GM23338 (cell line): ENCODE results near the gene PPP1R9A. TPM values are rescaled to one million over a fixed set of nuclear protein-coding genes. Genes with fewer than 3 reads are reported as not detected.

Source experiments
- ATAC-seq: fragments of 200-7000 bp; cut with Tn5 transposase; 3 replicates; pipeline ENCODE4 v1.9.1; 2020
- DNase-seq: peaks from one replicate; pipeline ENCODE4 v3.0.0-alpha.2; 2015; ENCODE audit warnings: low spot score
- H2AFZ ChIP-seq: fragments of 200-600 bp; sonication (generic); 2 replicates; pipeline ENCODE4 v1.8.0; 2016; ENCODE audit warnings: antibody characterized with exemption, mild to moderate bottlenecking, moderate library complexity
- H3F3A ChIP-seq: fragments of 200-600 bp; sonication (generic); replicated peaks from 2 replicates; pipeline ENCODE4 v1.8.0; 2017; ENCODE audit warnings: antibody characterized with exemption, mixed run types, low read depth
- H3K27ac ChIP-seq: fragments of 200-600 bp; sonication (generic); 2 replicates; pipeline ENCODE4 v1.6.1; 2016; ENCODE audit warnings: low read depth
- H3K27me3 ChIP-seq: fragments of 200-600 bp; sonication (generic); 2 replicates; pipeline ENCODE4 v1.8.0; 2016; ENCODE audit warnings: mild to moderate bottlenecking, mixed run types, moderate library complexity; ENCODE audit not compliant: insufficient read depth
- H3K36me3 ChIP-seq: fragments of 200-600 bp; sonication (generic); 2 replicates; pipeline ENCODE4 v1.8.0; 2016; ENCODE audit warnings: mild to moderate bottlenecking; ENCODE audit not compliant: insufficient read depth
- H3K4me1 ChIP-seq: fragments of 200-600 bp; sonication (generic); 2 replicates; pipeline ENCODE4 v1.8.0; 2016; ENCODE audit warnings: mild to moderate bottlenecking, moderate library complexity; ENCODE audit not compliant: insufficient read depth
- H3K4me2 ChIP-seq: fragments of 200-600 bp; sonication (generic); 2 replicates; pipeline ENCODE4 v1.7.1; 2017; ENCODE audit warnings: mixed run types
- H3K4me3 ChIP-seq: fragments of 200-600 bp; sonication (generic); 2 replicates; pipeline ENCODE4 v1.6.1; 2016; ENCODE audit warnings: mixed run types
- H3K79me2 ChIP-seq: fragments of 200-600 bp; sonication (generic); replicated peaks from 2 replicates; pipeline ENCODE4 v1.8.0; 2017; ENCODE audit warnings: mild to moderate bottlenecking; ENCODE audit not compliant: insufficient read depth
- H3K9me2 ChIP-seq: fragments of 200-600 bp; sonication (generic); 2 replicates; pipeline ENCODE4 v1.8.0; 2017; ENCODE audit not compliant: insufficient read depth
- H4K20me1 ChIP-seq: fragments of 200-600 bp; sonication (generic); replicated peaks from 2 replicates; pipeline ENCODE4 v1.8.0; 2017; ENCODE audit warnings: mild to moderate bottlenecking; ENCODE audit not compliant: insufficient read depth
- H3K27ac Mint-ChIP-seq: 2 replicates; pipeline ENCODE4 v1.8.0; 2020; ENCODE audit warnings: inconsistent platforms, mild to moderate bottlenecking, moderate library complexity, mixed read lengths
- H3K27me3 Mint-ChIP-seq: 3 replicates; pipeline ENCODE4 v1.8.0; 2022; ENCODE audit warnings: low read depth, mild to moderate bottlenecking, moderate library complexity, mixed read lengths, inconsistent platforms; ENCODE audit not compliant: insufficient read depth, poor library complexity
- H3K36me3 Mint-ChIP-seq: 3 replicates; pipeline ENCODE4 v1.8.0; 2021; ENCODE audit warnings: low read depth, mild to moderate bottlenecking, inconsistent platforms, moderate library complexity, mixed read lengths
- H3K4me1 Mint-ChIP-seq: 3 replicates; pipeline ENCODE4 v1.8.0; 2020; ENCODE audit warnings: mild to moderate bottlenecking, inconsistent platforms, mixed read lengths
- H3K4me3 Mint-ChIP-seq: 3 replicates; pipeline ENCODE4 v1.8.0; 2021; ENCODE audit warnings: moderate library complexity, mild to moderate bottlenecking, inconsistent platforms, mixed read lengths
- H3K9me3 Mint-ChIP-seq: 3 replicates; pipeline ENCODE4 v1.8.0; 2020; ENCODE audit warnings: moderate library complexity, mild to moderate bottlenecking, inconsistent platforms, mixed read lengths
- CREB1 ChIP-seq: fragments of 250-450 bp; sonication (Bioruptor Pico); IDR thresholded peaks from 2 replicates; pipeline ENCODE4 v1.5.0; 2020; ENCODE audit warnings: low read depth, mild to moderate bottlenecking, moderate library complexity
- ETS1 ChIP-seq: IDR thresholded peaks from 2 replicates; pipeline ENCODE4 v1.6.1; 2016; ENCODE audit warnings: antibody characterized with exemption
- EZH2 ChIP-seq: fragments of 200-600 bp; sonication (generic); IDR thresholded peaks from one replicate; pipeline ENCODE4 v1.8.0; 2017; ENCODE audit warnings: antibody characterized with exemption, mild to moderate bottlenecking, low read depth; ENCODE audit not compliant: unreplicated experiment
- EZH2phosphoT487 ChIP-seq: fragments of 200-600 bp; sonication (generic); IDR thresholded peaks from one replicate; pipeline ENCODE4 v1.8.1; 2018; ENCODE audit warnings: antibody characterized with exemption; ENCODE audit not compliant: unreplicated experiment
- JUNB ChIP-seq: IDR thresholded peaks from one replicate; pipeline ENCODE4 v1.6.1; 2016; ENCODE audit warnings: antibody characterized with exemption; ENCODE audit not compliant: unreplicated experiment
- NANOG ChIP-seq: IDR thresholded peaks from 2 replicates; pipeline ENCODE4 v1.6.1; 2016; ENCODE audit warnings: antibody characterized with exemption, borderline replicate concordance
- POLR2AphosphoS5 ChIP-seq: IDR thresholded peaks from 2 replicates; pipeline ENCODE4 v1.6.1; 2016; ENCODE audit warnings: antibody characterized with exemption, low read depth
- ZNF114 ChIP-seq: fragments of 250-450 bp; sonication (Bioruptor Pico); IDR thresholded peaks from 2 replicates; pipeline ENCODE4 v1.5.0; 2020; ENCODE audit warnings: mild to moderate bottlenecking, moderate library complexity
- ZNF462 ChIP-seq: fragments of 250-450 bp; sonication (Bioruptor Pico); IDR thresholded peaks from 2 replicates; pipeline ENCODE4 v1.5.0; 2020; ENCODE audit warnings: mild to moderate bottlenecking, moderate library complexity
- polyA plus RNA-seq: library from polyadenylated mRNA; unstranded; fragments of >200 nt; fragmentation: Nextera tagmentation; extraction: Ambion mirVana; gene quantifications from 2 replicates; pipeline ENCODE4 v1.2.1, GENCODE V29; 2016
- total RNA-seq: library from RNA; depleted of rRNA; stranded (reverse); fragments of >200 nt; shearing (Covaris generic); gene quantifications from 2 replicates; pipeline ENCODE4 v1.2.3, GENCODE V29; 2014
- TF ChIP-seq, protein P1 (sequence below), 2 experiments: fragments of 200-600 bp in 1 of 2; sonication (generic) in 1 of 2; conservative IDR thresholded peaks; 2 replicates each; pipeline versions ENCODE4 v1.5.1 to v1.6.1; 2016 to 2017; ENCODE audit warnings: antibody characterized with exemption in 2 of 2, low read depth in 2 of 2, mild to moderate bottlenecking in 2 of 2, moderate library complexity in 1 of 2

Gene PPP1R9A
- total and polyA plus RNA-seq, 2 experiments from 2014 or later = 10.6 to 31.8 TPM

DNA sequence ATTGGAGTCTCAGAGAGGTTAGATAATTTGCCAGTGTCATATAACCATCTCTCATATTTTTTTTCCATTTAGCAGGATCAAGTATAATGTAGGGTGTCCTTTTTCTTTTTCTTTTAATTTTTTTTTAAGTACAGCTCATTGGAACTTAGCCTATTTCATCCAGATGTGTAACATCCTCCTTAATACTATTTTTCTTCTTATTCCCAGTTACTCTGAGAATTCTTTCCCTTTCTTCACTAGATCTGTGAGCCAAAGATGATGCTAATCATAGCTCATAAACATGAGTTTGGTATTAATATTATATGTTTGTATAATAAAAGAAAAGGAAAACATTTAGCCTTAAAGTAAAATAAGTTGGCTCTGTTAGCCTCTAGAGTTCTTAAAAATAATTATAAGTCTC, 32.8 kb downstream of the PPP1R9A start (continued):
- TF ChIP-seq EZH2phosphoT487 (no peak), EZH2 (no peak), CREB1 (CRISPR knock-in tag) (no peak)

- Histone ChIP-seq H3K9me2 (no peaks in the 10 kb centered on the region), H3K4me2 (no peak overlapping the region), H2AFZ (no peak overlapping the region), H4K20me1 (no peaks in the 10 kb centered on the region), H3K36me3 (no peaks in the 10 kb centered on the region), H3K4me1 (peaks cover 34% of the 10 kb centered on the region), H3K4me3 (no peak overlapping the region), H3K79me2 (peaks cover 49% of the 10 kb centered on the region), H3F3A (no peaks in the 10 kb centered on the region), H3K27ac (peak overlapping the region; percentile 56; the same call in 1 of the 2 replicates), H3K27me3 (no peaks in the 10 kb centered on the region)
- ATAC-seq (no peak), DNase-seq (no peak)
- Mint-ChIP-seq H3K27me3 (peaks cover 2% of the 10 kb centered on the region), H3K27ac (no peak overlapping the region; the same call in 1 of the 2 replicates), H3K4me3 (no peak overlapping the region), H3K9me3 (no peaks in the 10 kb centered on the region), H3K4me1 (peaks cover 39% of the 10 kb centered on the region), H3K36me3 (no peaks in the 10 kb centered on the region)
- TF ChIP-seq NANOG = no peak
Observed at GRCh38 chr7:94941844-94942632, 34.6 kb downstream of the PPP1R9A start.

DNA sequence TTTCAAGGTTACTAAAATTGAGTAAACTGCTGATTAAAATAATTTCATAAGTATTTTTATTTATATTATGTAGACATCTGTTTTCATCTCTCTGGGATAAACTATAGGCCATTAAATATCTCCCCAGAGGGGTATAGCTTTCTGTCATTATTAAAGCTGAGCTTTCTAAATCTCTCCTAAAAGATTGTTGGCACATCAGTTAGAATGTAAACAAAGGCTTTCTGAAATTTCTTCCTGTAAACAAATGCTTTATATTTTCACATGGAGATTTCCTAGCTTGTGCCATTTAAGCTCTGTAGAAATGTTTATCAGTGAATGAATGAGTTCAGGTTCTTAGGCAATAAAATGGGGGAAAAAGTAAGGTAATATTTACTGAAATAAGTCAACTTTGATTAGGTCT, 35.7 kb downstream of the PPP1R9A start:
- peaks cover 34% of the 10 kb centered on the region for H3K4me1 ChIP-seq
- H2AFZ ChIP-seq = no peak overlapping the region
- H3K27me3 Mint-ChIP-seq = peaks cover 2% of the 10 kb centered on the region
- no peak for DNase-seq
- H3K27ac ChIP-seq = no peak overlapping the region; the same call in 1 of the 2 replicates
- H3K27me3 ChIP-seq = no peaks in the 10 kb centered on the region
- H3K4me2 ChIP-seq = peak overlapping the region; percentile 66
- no peak for ATAC-seq
- peaks cover 41% of the 10 kb centered on the region for H3K79me2 ChIP-seq
- no peaks in the 10 kb centered on the region for H4K20me1 ChIP-seq
- H3K9me2 ChIP-seq = no peaks in the 10 kb centered on the region
- H3K4me3 ChIP-seq = 0 out of 2 replicates have a peak overlapping the region, but pooled peaks have one; percentile 6
- H3K27ac Mint-ChIP-seq = peak overlapping the region; percentile 75
- H3K4me1 Mint-ChIP-seq = peaks cover 35% of the 10 kb centered on the region
- H3K9me3 Mint-ChIP-seq = no peaks in the 10 kb centered on the region
- H3F3A ChIP-seq = no peaks in the 10 kb centered on the region
- no peak overlapping the region for H3K4me3 Mint-ChIP-seq
- no peaks in the 10 kb centered on the region for H3K36me3 ChIP-seq
- no peaks in the 10 kb centered on the region for H3K36me3 Mint-ChIP-seq
- TF ChIP-seq CREB1 (CRISPR knock-in tag) = no peak
- TF ChIP-seq, protein P1, sequence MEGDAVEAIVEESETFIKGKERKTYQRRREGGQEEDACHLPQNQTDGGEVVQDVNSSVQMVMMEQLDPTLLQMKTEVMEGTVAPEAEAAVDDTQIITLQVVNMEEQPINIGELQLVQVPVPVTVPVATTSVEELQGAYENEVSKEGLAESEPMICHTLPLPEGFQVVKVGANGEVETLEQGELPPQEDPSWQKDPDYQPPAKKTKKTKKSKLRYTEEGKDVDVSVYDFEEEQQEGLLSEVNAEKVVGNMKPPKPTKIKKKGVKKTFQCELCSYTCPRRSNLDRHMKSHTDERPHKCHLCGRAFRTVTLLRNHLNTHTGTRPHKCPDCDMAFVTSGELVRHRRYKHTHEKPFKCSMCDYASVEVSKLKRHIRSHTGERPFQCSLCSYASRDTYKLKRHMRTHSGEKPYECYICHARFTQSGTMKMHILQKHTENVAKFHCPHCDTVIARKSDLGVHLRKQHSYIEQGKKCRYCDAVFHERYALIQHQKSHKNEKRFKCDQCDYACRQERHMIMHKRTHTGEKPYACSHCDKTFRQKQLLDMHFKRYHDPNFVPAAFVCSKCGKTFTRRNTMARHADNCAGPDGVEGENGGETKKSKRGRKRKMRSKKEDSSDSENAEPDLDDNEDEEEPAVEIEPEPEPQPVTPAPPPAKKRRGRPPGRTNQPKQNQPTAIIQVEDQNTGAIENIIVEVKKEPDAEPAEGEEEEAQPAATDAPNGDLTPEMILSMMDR (conservative IDR thresholded peaks at IDR 0.05; ENCODE audit: low read depth in 2 of 2) = no peak
- TF ChIP-seq NANOG = no peak
- no peak for TF ChIP-seq ZNF114
- no peak for TF ChIP-seq POLR2AphosphoS5
- TF ChIP-seq ETS1 = no peak
- no peak for TF ChIP-seq EZH2phosphoT487
- TF ChIP-seq ZNF462 (CRISPR knock-in tag) = no peak
- no peak for TF ChIP-seq JUNB
